Measurements from ENCODE around the gene ELL2. TPM values are rescaled to one million over a fixed set of nuclear protein-coding genes. Genes with fewer than 3 reads are reported as not detected.

ELL2 gene
- total and polyA plus RNA-seq, 2 donors from 2014 or later: 10.1 to 37.2 TPM

GRCh38 chr5:95845391-95845790, 116.3 kb downstream of the ELL2 start:
- FAIRE-seq (no peak), DNase-seq (no peak)
- Histone ChIP-seq H3K36me3 (ENCODE audit: control insufficient read depth in 2 of 3, insufficient read depth in 3 of 3, low read length in 3 of 3) (no peaks in the 10 kb centered on the region), H3K27me3 (ENCODE audit: control insufficient read depth, insufficient read depth, low read length) (no peaks in the 10 kb centered on the region), H3K9me3 (ENCODE audit: control insufficient read depth in 2 of 3, insufficient read depth in 1 of 3, low read length in 3 of 3) (no peaks in the 10 kb centered on the region), H3K9ac (ENCODE audit: low read length in 3 of 3) (no peak overlapping the region), H3K27ac (ENCODE audit: low read depth in 2 of 2, low read length in 2 of 2) (no peak overlapping the region), H3K4me3 (ENCODE audit: low read length in 3 of 3) (no peak overlapping the region), H3K4me1 (ENCODE audit: control insufficient read depth in 2 of 3, insufficient read depth in 2 of 3, low read depth in 1 of 3, low read length in 3 of 3) (peaks cover 0 to 9% (median 7%) of the 10 kb centered on the region in 3 donors)
- TF ChIP-seq CTCF (IDR thresholded peaks at IDR 0.05; ENCODE audit: borderline replicate concordance, extremely low read depth, insufficient read depth): no peak
- intact Hi-C loops (cut with DNase I): loop anchor here (5.0 kb wide), 2 partner anchors 58 to 203 kb away; no protein-coding TSS in a partner anchor

- H3K4me3 ChIP-seq (ENCODE audit: low read length in 3 of 3): no peak overlapping the region
- no peaks in the 10 kb centered on the region for H3K36me3 ChIP-seq (ENCODE audit: control insufficient read depth in 2 of 3, insufficient read depth in 3 of 3, low read length in 3 of 3)
- H3K9ac ChIP-seq (ENCODE audit: low read length in 3 of 3): no peak overlapping the region
- peak overlapping the region in 1 of 2 donors; percentile 79 for H3K27ac ChIP-seq (ENCODE audit: low read depth in 2 of 2, low read length in 2 of 2)
- DNase-seq (no peak), FAIRE-seq (no peak)
- no peak for TF ChIP-seq CTCF (IDR thresholded peaks at IDR 0.05; ENCODE audit: borderline replicate concordance, extremely low read depth, insufficient read depth)
- no peaks in the 10 kb centered on the region for H3K9me3 ChIP-seq (ENCODE audit: control insufficient read depth in 2 of 3, insufficient read depth in 1 of 3, low read length in 3 of 3)
- peaks cover 0 to 9% (median 7%) of the 10 kb centered on the region in 3 donors for H3K4me1 ChIP-seq (ENCODE audit: control insufficient read depth in 2 of 3, insufficient read depth in 2 of 3, low read depth in 1 of 3, low read length in 3 of 3)
- intact Hi-C loops (cut with DNase I): no loop called here
- H3K27me3 ChIP-seq (ENCODE audit: control insufficient read depth, insufficient read depth, low read length): no peaks in the 10 kb centered on the region
Observed at GRCh38 chr5:95843733-95844223, 117.9 kb downstream of the ELL2 start.

- Histone ChIP-seq H3K9ac (ENCODE audit: low read length in 3 of 3) (peak overlapping the region in 1 of 3 donors; percentile 2), H3K36me3 (ENCODE audit: control insufficient read depth in 2 of 3, insufficient read depth in 3 of 3, low read length in 3 of 3) (no peaks in the 10 kb centered on the region), H3K4me1 (ENCODE audit: control insufficient read depth in 2 of 3, insufficient read depth in 2 of 3, low read depth in 1 of 3, low read length in 3 of 3) (peaks cover 0 to 9% (median 7%) of the 10 kb centered on the region in 3 donors), H3K4me3 (ENCODE audit: low read length in 3 of 3) (no peak overlapping the region), H3K27me3 (ENCODE audit: control insufficient read depth, insufficient read depth, low read length) (no peaks in the 10 kb centered on the region), H3K9me3 (ENCODE audit: control insufficient read depth in 2 of 3, insufficient read depth in 1 of 3, low read length in 3 of 3) (no peaks in the 10 kb centered on the region), H3K27ac (ENCODE audit: low read depth in 2 of 2, low read length in 2 of 2) (peak overlapping the region; percentile 55 to 79)
- TF ChIP-seq CTCF (IDR thresholded peaks at IDR 0.05; ENCODE audit: borderline replicate concordance, extremely low read depth, insufficient read depth): peak; percentile 49
- DNase-seq (peak in 2 of 5 donors; percentile 49 to 82), FAIRE-seq (no peak)
- intact Hi-C loops (cut with DNase I): no loop called here
Observed at GRCh38 chr5:95842854-95843544, 118.7 kb downstream of the ELL2 start.
